ENCODE measurements around the gene OPA1. TPM values are rescaled to one million over a fixed set of nuclear protein-coding genes. Genes with fewer than 3 reads are reported as not detected.

The OPA1 gene
- total and polyA plus RNA-seq, 2 of the 8 experiments (the other 6 are each of a cell fraction or from before 2014, with no cell fraction given), result 20.3 to 109 TPM

DNA sequence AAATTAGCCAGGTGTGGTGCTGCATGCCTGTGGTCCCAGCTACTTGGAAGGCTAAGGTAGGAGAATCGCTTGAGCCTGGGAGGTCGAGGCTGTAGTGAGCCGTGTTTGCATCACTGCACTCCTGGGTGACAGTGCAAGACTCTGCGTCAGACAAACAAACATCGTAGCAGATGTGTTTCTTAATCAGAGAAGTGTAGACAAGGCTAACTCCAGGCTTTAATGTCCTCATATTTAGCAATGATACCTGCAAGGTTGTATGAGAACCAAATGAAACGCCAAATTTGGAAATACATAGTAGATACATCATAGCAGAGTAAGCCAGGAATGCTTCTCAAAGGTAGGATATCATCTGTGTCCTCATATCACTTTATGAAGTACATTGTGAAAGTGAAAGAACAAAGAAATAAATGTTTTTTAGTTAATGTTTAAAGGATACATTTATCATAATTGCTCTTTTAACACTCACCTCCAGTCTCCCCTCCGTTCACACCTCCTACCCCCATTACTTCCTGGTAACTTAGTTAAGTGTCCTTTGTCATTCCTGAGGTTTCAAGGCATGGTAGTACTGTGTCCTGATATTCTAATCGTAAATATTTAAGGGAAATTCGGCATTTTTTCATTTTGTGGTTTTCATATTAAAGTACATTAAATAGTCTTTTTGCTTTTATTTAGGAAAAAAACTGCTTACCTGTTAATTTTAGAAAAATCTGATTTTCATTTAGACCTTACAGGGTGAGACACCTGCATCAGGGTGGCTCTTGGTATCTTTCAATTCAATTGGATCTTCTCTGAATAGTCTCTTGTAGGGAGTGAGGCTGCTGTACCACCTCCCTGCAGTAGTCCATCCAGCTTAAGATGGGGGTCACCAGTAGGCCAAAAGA is 96.1 kb downstream of the OPA1 start (continued):
- TF ChIP-seq, protein P1, sequence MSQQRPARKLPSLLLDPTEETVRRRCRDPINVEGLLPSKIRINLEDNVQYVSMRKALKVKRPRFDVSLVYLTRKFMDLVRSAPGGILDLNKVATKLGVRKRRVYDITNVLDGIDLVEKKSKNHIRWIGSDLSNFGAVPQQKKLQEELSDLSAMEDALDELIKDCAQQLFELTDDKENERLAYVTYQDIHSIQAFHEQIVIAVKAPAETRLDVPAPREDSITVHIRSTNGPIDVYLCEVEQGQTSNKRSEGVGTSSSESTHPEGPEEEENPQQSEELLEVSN (IDR thresholded peaks at IDR 0.05), result no peak
- TF ChIP-seq YY1 (IDR thresholded peaks at IDR 0.05; ENCODE audit: low read depth, low read length), result no peak
- TF ChIP-seq TBP (IDR thresholded peaks at IDR 0.05; ENCODE audit: low read depth, low read length), result no peak
- TF ChIP-seq CTBP2 (IDR thresholded peaks at IDR 0.05; ENCODE audit: borderline replicate concordance, insufficient read depth, insufficient read length, low read length), result no peak
- no peak for TF ChIP-seq TAF7 (optimal IDR thresholded peaks at IDR 0.05; ENCODE audit: borderline replicate concordance, low read depth, low read length)
- no peak for TF ChIP-seq KDM4A (IDR thresholded peaks at IDR 0.05; ENCODE audit: low read depth, low read length, severe bottlenecking)
- TF ChIP-seq CBX8 (IDR thresholded peaks at IDR 0.05; ENCODE audit: borderline replicate concordance, low read depth, low read length), result no peak
- TF ChIP-seq SIRT6 (IDR thresholded peaks at IDR 0.05; ENCODE audit: low read length), result no peak

Data from H1 (cell line).